ENCODE measurements around the gene GRK3. TPM values are rescaled to one million over a fixed set of nuclear protein-coding genes. Genes with fewer than 3 reads are reported as not detected.
"Not testable (repeated sequence)": the region's sequence is repeated elsewhere in the genome, so short reads cannot be mapped to it uniquely, and the experiment has no call there.

The GRK3 gene
- total RNA-seq, 2 donors from 2014 or later: 6.2 to 9.1 TPM

- Histone ChIP-seq H3K4me1 (peaks cover 0 to 16% of the 10 kb centered on the region in 2 donors), H3K4me3 (peak overlapping the region; percentile 74 to 95), H3K9me3 (no peaks in the 10 kb centered on the region), H3K27ac (peak overlapping the region; percentile 63 to 67), H3K36me3 (no peaks in the 10 kb centered on the region), H3K27me3 (no peaks in the 10 kb centered on the region)
- TF ChIP-seq, protein P1, sequence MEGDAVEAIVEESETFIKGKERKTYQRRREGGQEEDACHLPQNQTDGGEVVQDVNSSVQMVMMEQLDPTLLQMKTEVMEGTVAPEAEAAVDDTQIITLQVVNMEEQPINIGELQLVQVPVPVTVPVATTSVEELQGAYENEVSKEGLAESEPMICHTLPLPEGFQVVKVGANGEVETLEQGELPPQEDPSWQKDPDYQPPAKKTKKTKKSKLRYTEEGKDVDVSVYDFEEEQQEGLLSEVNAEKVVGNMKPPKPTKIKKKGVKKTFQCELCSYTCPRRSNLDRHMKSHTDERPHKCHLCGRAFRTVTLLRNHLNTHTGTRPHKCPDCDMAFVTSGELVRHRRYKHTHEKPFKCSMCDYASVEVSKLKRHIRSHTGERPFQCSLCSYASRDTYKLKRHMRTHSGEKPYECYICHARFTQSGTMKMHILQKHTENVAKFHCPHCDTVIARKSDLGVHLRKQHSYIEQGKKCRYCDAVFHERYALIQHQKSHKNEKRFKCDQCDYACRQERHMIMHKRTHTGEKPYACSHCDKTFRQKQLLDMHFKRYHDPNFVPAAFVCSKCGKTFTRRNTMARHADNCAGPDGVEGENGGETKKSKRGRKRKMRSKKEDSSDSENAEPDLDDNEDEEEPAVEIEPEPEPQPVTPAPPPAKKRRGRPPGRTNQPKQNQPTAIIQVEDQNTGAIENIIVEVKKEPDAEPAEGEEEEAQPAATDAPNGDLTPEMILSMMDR (IDR thresholded peaks at IDR 0.05): no peak
- no peak for DNase-seq (ENCODE audit: low spot score)
Observed at GRCh38 chr22:25564979-25565677, 653 bp downstream of the GRK3 start.

DNA sequence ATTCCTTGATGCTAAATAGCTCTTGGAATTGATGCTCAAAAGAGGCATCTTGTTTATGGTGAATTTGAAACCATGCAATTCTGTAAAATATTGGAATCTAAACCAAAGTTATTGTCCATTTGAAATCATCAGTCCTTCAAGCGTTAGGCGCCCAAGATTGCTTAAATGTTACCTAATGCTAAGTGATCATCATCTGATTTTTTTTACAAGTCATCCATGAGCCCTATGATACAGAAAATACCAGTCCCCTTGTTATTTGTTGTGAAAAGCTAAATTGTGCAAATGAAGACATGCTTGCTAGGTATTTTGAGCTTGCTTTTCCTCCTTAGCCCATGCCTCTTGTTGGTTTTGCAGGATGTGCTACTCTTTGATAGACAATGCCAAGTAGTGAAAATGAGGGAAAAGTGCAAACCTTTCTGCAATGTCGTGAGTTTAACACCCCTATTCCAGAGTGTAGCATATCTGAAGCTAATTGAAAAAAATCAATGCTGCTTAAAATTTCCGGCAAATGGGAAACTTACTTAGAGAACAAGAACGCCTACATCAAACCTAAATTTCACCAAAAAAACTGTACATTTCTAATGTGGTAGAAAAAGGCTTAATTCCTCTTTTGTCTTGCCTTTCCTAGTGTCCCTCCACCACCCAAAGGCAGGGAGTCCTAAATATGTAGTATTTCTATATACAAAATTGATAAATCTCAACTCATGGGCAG, 1.9 kb downstream of the GRK3 start:
- Histone ChIP-seq H3K27ac (no peak overlapping the region), H3K4me3 (peak overlapping the region in 1 of 2 donors; percentile 7)

DNA sequence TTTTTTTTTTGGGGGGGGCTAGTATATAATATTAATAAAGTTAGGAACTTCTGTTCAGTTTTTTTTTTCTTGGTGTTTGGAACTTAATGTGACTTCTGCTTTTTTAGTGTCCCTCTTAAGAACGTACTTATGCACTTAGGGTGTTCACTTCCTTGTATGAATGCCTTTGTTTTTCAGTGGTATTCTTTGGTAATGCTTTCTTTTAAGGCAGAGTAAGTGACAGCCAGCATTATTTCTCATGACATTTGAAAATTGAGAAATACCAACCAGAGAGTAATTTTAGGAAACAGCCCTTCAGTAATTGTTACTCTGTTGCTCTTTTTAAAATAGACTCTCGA, 2.4 kb downstream of the GRK3 start:
- Histone ChIP-seq H3K27ac (no peak overlapping the region), H3K36me3 (no peaks in the 10 kb centered on the region), H3K27me3 (no peaks in the 10 kb centered on the region), H3K9me3 (no peaks in the 10 kb centered on the region), H3K4me1 (peaks cover 0 to 16% of the 10 kb centered on the region in 2 donors), H3K4me3 (no peak overlapping the region)
- no peak for DNase-seq (ENCODE audit: low spot score)
- TF ChIP-seq, protein P1 (IDR thresholded peaks at IDR 0.05): no peak

More for the DNA sequence above, 1.9 kb downstream of the GRK3 start:
- DNase-seq (ENCODE audit: low spot score): no peak
- Histone ChIP-seq H3K36me3 (no peaks in the 10 kb centered on the region), H3K27me3 (no peaks in the 10 kb centered on the region), H3K9me3 (no peaks in the 10 kb centered on the region), H3K4me1 (peaks cover 0 to 16% of the 10 kb centered on the region in 2 donors)
- TF ChIP-seq, protein P1 (IDR thresholded peaks at IDR 0.05): no peak

DNA sequence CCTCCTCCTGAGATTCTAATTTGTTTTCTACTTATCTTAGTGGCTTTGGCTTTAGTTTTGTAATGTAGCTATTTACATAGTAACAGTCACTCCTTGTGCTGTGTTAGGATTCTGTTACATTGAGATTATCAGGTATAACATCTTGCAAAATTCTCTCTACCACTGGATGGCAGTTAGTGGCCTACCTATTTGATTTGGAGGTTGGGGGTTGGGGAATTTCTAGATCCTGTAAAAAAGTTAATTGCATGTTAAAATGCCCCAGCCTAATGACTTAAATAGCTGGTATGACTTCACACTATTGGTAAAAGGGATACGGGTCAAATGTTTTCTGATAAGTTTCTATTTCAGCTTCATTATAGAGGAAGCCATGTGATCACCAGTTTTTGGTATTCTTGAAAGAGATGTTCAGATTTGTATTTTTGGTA, 2.8 kb downstream of the GRK3 start:
- H3K9me3 ChIP-seq: no peaks in the 10 kb centered on the region
- H3K27me3 ChIP-seq: no peaks in the 10 kb centered on the region
- TF ChIP-seq, protein P1 (IDR thresholded peaks at IDR 0.05): no peak
- H3K4me3 ChIP-seq: no peak overlapping the region
- no peak overlapping the region for H3K27ac ChIP-seq
- no peaks in the 10 kb centered on the region for H3K36me3 ChIP-seq
- peaks cover 0 to 16% of the 10 kb centered on the region in 2 donors for H3K4me1 ChIP-seq
- no peak for DNase-seq (ENCODE audit: low spot score)

GRCh38 chr22:25568066-25568465, 3.6 kb downstream of the GRK3 start:
- H3K27me3 ChIP-seq; H3K36me3 ChIP-seq; H3K4me3 ChIP-seq; H3K9me3 ChIP-seq; H3K27ac ChIP-seq; DNase-seq (ENCODE audit: low spot score): not testable (repeated sequence)
- H3K4me1 ChIP-seq: peaks cover 0 to 16% of the 10 kb centered on the region in 2 donors

DNA sequence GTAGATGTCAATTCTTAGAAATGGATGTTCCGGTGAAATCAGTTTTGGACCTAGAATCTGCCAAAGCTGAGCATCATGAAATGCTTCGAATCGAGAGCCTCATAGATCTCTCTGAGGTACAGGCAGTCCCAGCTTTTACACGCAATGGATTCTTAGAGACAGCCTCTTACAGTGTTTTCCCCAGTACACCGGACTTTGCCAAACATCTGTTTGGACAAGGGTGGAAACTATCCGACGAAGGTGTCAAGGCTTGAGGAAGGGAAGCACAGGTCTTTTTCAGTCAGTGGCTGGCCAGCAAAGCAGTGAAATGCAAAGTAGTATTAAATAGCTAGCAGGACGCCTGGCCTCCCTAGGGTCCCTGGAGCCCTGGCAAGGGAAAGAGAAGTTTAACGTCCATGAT, 4.9 kb downstream of the GRK3 start:
- Histone ChIP-seq H3K4me1 (peaks cover 0 to 8% of the 10 kb centered on the region in 2 donors), H3K27ac (no peak overlapping the region), H3K9me3 (no peaks in the 10 kb centered on the region), H3K27me3 (no peaks in the 10 kb centered on the region), H3K4me3 (no peak overlapping the region), H3K36me3 (no peaks in the 10 kb centered on the region)
- DNase-seq (ENCODE audit: low spot score): no peak
- TF ChIP-seq, protein P1 (IDR thresholded peaks at IDR 0.05): no peak

All from right atrium auricular region (tissue), 2 donors.